ENCODE results near the gene NTSR2.

GRCh38 chr2:11678306-11678960 lies 8.4 kb upstream of the NTSR2 start:
- TF ChIP-seq CTCF (conservative IDR thresholded peaks at IDR 0.05; ENCODE audit: low read depth, low read length) (no peak), EZH2 (IDR thresholded peaks at IDR 0.05; ENCODE audit: low read length, unreplicated experiment) (no peak)

Data from PC-3 (cell line).